ENCODE data around the gene BLACAT1. TPM values are rescaled to one million over a fixed set of nuclear protein-coding genes. Genes with fewer than 3 reads are reported as not detected.
"Not testable (repeated sequence)": the region's sequence is repeated elsewhere in the genome, so short reads cannot be mapped to it uniquely, and the experiment has no call there.

Gene BLACAT1
- total RNA-seq, 1 experiment from 2014 or later: not detected

DNA sequence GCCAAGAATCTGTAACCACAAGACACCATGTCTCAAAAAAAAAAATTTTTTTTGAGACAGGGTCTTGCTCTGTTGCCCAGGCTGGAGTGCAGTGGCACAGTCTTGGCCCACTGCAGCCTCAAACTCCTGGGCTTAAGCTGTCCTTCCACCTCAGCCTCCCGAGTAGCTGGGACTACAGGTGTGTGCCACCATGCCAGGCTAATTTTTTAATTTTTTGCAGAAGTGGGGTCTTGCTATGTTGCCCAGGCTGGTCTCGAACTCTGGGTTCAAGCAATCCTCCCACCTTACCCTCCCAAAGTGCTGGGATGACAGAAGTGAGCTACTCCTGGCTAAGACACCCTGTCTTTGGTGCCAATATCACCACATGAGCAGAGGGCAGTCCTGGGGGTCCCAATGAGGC is 23.1 kb upstream of the BLACAT1 start:
- not testable (repeated sequence) for H3K4me2 ChIP-seq (ENCODE audit: low read depth, low read length, poor library complexity, severe bottlenecking); H3K27me3 ChIP-seq (ENCODE audit: low read length); H3K9ac ChIP-seq (ENCODE audit: low read length); H3K36me3 ChIP-seq (ENCODE audit: insufficient read depth, low read length); H2AFZ ChIP-seq (ENCODE audit: low read length); H3K4me1 ChIP-seq (ENCODE audit: low read length); H3K27ac ChIP-seq (ENCODE audit: low read length); H3K4me3 ChIP-seq (ENCODE audit: low read length); DNase-seq; H3K9me3 ChIP-seq (ENCODE audit: low read length); H4K20me1 ChIP-seq (ENCODE audit: insufficient read depth, low read depth, low read length); H3K9me2 ChIP-seq (replicated peaks; ENCODE audit: insufficient read depth, low read length); H3K79me2 ChIP-seq (ENCODE audit: low read length)

GRCh38 chr1:205477759-205478247 is 22.0 kb upstream of the BLACAT1 start:
- Histone ChIP-seq H3K9ac (ENCODE audit: low read length) (no peak overlapping the region), H3K27ac (ENCODE audit: low read length) (no peak overlapping the region), H3K79me2 (ENCODE audit: low read length) (no peaks in the 10 kb centered on the region), H3K4me3 (ENCODE audit: low read length) (no peak overlapping the region), H3K4me1 (ENCODE audit: low read length) (no peaks in the 10 kb centered on the region), H3K27me3 (ENCODE audit: low read length) (no peaks in the 10 kb centered on the region; the same call in 1 of the 2 replicates), H3K9me2 (replicated peaks; ENCODE audit: insufficient read depth, low read length) (no peaks in the 10 kb centered on the region), H3K9me3 (ENCODE audit: low read length) (peaks cover 8% of the 10 kb centered on the region), H3K4me2 (ENCODE audit: low read depth, low read length, poor library complexity, severe bottlenecking) (no peak overlapping the region), H4K20me1 (ENCODE audit: insufficient read depth, low read depth, low read length) (no peaks in the 10 kb centered on the region), H3K36me3 (ENCODE audit: insufficient read depth, low read length) (no peaks in the 10 kb centered on the region), H2AFZ (ENCODE audit: low read length) (no peak overlapping the region)
- no peak for DNase-seq

- no peak overlapping the region for H2AFZ ChIP-seq (ENCODE audit: low read length)
- H3K79me2 ChIP-seq (ENCODE audit: low read length): no peaks in the 10 kb centered on the region
- H3K4me3 ChIP-seq (ENCODE audit: low read length): no peak overlapping the region
- peaks cover 8% of the 10 kb centered on the region for H3K9me3 ChIP-seq (ENCODE audit: low read length)
- no peak for DNase-seq
- H3K9ac ChIP-seq (ENCODE audit: low read length): no peak overlapping the region
- no peak overlapping the region for H3K4me2 ChIP-seq (ENCODE audit: low read depth, low read length, poor library complexity, severe bottlenecking)
- H3K9me2 ChIP-seq (replicated peaks; ENCODE audit: insufficient read depth, low read length): no peaks in the 10 kb centered on the region
- H3K36me3 ChIP-seq (ENCODE audit: insufficient read depth, low read length): no peaks in the 10 kb centered on the region
- H4K20me1 ChIP-seq (ENCODE audit: insufficient read depth, low read depth, low read length): no peaks in the 10 kb centered on the region
- no peak overlapping the region for H3K27ac ChIP-seq (ENCODE audit: low read length)
- no peaks in the 10 kb centered on the region for H3K4me1 ChIP-seq (ENCODE audit: low read length)
- no peaks in the 10 kb centered on the region; the same call in 1 of the 2 replicates for H3K27me3 ChIP-seq (ENCODE audit: low read length)
Observed at GRCh38 chr1:205477121-205477758, 21.4 kb upstream of the BLACAT1 start.

DNA sequence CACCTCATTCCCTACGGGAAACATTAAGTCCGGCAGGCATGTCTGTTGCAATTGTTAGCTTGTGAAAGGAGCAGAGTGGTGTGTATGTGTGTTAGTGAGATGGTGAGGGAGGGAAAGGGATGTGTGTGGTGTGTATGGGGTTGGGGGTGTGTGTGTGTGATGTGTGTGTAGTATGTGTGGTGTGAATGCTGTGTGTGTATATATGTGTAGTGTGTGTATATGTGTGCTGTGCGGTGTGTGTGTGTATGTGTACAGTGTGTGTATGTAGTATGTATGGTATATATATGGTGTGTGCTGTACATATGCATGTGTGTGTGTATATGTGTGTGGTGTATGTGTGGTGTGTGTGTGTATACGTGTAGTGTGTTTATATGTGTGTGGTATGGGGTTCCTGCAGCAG is 20.8 kb upstream of the BLACAT1 start:
- peaks cover 8% of the 10 kb centered on the region for H3K9me3 ChIP-seq (ENCODE audit: low read length)
- no peak overlapping the region for H3K4me3 ChIP-seq (ENCODE audit: low read length)
- H2AFZ ChIP-seq (ENCODE audit: low read length): no peak overlapping the region
- no peak for DNase-seq
- no peaks in the 10 kb centered on the region for H4K20me1 ChIP-seq (ENCODE audit: insufficient read depth, low read depth, low read length)
- H3K27ac ChIP-seq (ENCODE audit: low read length): no peak overlapping the region
- H3K4me1 ChIP-seq (ENCODE audit: low read length): no peaks in the 10 kb centered on the region
- no peaks in the 10 kb centered on the region for H3K9me2 ChIP-seq (replicated peaks; ENCODE audit: insufficient read depth, low read length)
- H3K79me2 ChIP-seq (ENCODE audit: low read length): no peaks in the 10 kb centered on the region
- H3K9ac ChIP-seq (ENCODE audit: low read length): no peak overlapping the region
- H3K36me3 ChIP-seq (ENCODE audit: insufficient read depth, low read length): no peaks in the 10 kb centered on the region
- no peak overlapping the region for H3K4me2 ChIP-seq (ENCODE audit: low read depth, low read length, poor library complexity, severe bottlenecking)
- H3K27me3 ChIP-seq (ENCODE audit: low read length): no peaks in the 10 kb centered on the region; the same call in 1 of the 2 replicates

- H3K27me3 ChIP-seq (ENCODE audit: low read length): no peaks in the 10 kb centered on the region; the same call in 1 of the 2 replicates
- no peak overlapping the region for H3K27ac ChIP-seq (ENCODE audit: low read length)
- H3K4me3 ChIP-seq (ENCODE audit: low read length): no peak overlapping the region
- no peak overlapping the region for H3K9ac ChIP-seq (ENCODE audit: low read length)
- H3K4me2 ChIP-seq (ENCODE audit: low read depth, low read length, poor library complexity, severe bottlenecking): no peak overlapping the region
- H3K79me2 ChIP-seq (ENCODE audit: low read length): no peaks in the 10 kb centered on the region
- no peaks in the 10 kb centered on the region for H3K36me3 ChIP-seq (ENCODE audit: insufficient read depth, low read length)
- H2AFZ ChIP-seq (ENCODE audit: low read length): no peak overlapping the region
- no peak for DNase-seq
- no peaks in the 10 kb centered on the region for H4K20me1 ChIP-seq (ENCODE audit: insufficient read depth, low read depth, low read length)
- peaks cover 8% of the 10 kb centered on the region for H3K9me3 ChIP-seq (ENCODE audit: low read length)
- H3K9me2 ChIP-seq (replicated peaks; ENCODE audit: insufficient read depth, low read length): no peaks in the 10 kb centered on the region
- H3K4me1 ChIP-seq (ENCODE audit: low read length): no peaks in the 10 kb centered on the region
Observed at GRCh38 chr1:205475855-205476254, 20.0 kb upstream of the BLACAT1 start.

DNA sequence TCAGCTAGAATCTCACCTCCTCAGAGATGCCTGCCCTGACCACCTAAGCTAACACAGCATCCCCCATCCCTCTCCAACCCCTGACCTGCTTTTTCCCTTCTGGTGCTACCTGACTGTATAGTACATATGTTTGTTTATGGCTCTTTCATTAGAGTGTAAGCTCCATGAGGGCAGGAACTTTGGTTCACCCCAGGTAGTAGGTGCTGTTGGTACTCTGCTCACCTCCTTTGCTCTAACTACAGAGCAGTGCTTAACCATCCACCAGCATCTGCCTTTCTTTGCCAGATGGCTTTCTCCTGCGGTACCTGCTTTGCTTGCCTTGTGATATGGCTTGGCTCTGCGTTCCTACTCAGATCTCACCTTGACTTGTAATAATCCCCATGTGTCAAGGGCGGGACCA is 18.7 kb upstream of the BLACAT1 start:
- no peak overlapping the region for H3K4me3 ChIP-seq (ENCODE audit: low read length)

DNA sequence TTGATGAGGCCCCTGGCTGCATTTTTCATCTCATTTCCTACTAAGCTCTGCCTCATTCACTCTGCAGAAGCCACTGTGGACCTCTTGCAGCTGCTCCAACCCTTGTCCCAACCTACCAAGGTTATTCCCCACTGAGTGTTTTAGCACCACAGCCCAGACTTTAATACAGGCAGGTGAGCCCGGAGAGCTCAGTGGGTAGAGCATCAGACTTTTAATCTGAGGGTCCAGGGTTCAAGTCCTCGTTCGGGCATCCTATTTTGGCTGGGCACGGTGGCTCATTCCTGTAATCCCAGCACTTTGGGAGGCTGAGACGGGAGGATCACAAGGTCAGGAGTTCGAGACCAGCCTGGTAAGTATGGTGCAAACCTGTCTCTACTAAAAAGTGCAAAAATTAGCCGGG is 18.1 kb upstream of the BLACAT1 start:
- DNase-seq: no peak
- no peaks in the 10 kb centered on the region for H3K36me3 ChIP-seq (ENCODE audit: insufficient read depth, low read length)

More for the DNA sequence above, 18.7 kb upstream of the BLACAT1 start:
- Histone ChIP-seq H2AFZ (ENCODE audit: low read length) (no peak overlapping the region), H3K9ac (ENCODE audit: low read length) (no peak overlapping the region), H3K79me2 (ENCODE audit: low read length) (no peaks in the 10 kb centered on the region), H3K9me2 (replicated peaks; ENCODE audit: insufficient read depth, low read length) (no peaks in the 10 kb centered on the region), H3K9me3 (ENCODE audit: low read length) (peaks cover 8% of the 10 kb centered on the region), H4K20me1 (ENCODE audit: insufficient read depth, low read depth, low read length) (no peaks in the 10 kb centered on the region), H3K27ac (ENCODE audit: low read length) (no peak overlapping the region), H3K4me1 (ENCODE audit: low read length) (no peaks in the 10 kb centered on the region), H3K27me3 (ENCODE audit: low read length) (no peaks in the 10 kb centered on the region; the same call in 1 of the 2 replicates), H3K36me3 (ENCODE audit: insufficient read depth, low read length) (no peaks in the 10 kb centered on the region), H3K4me2 (ENCODE audit: low read depth, low read length, poor library complexity, severe bottlenecking) (no peak overlapping the region)
- no peak for DNase-seq

GRCh38 chr1:205473475-205473874 is 17.6 kb upstream of the BLACAT1 start:
- Histone ChIP-seq H3K27ac (ENCODE audit: low read length) (no peak overlapping the region), H2AFZ (ENCODE audit: low read length) (no peak overlapping the region), H3K27me3 (ENCODE audit: low read length) (no peaks in the 10 kb centered on the region; the same call in 1 of the 2 replicates), H3K36me3 (ENCODE audit: insufficient read depth, low read length) (no peaks in the 10 kb centered on the region), H3K79me2 (ENCODE audit: low read length) (no peaks in the 10 kb centered on the region), H3K4me3 (ENCODE audit: low read length) (no peak overlapping the region), H3K9ac (ENCODE audit: low read length) (no peak overlapping the region), H3K4me1 (ENCODE audit: low read length) (no peaks in the 10 kb centered on the region), H3K4me2 (ENCODE audit: low read depth, low read length, poor library complexity, severe bottlenecking) (no peak overlapping the region), H3K9me3 (ENCODE audit: low read length) (peaks cover 8% of the 10 kb centered on the region), H3K9me2 (replicated peaks; ENCODE audit: insufficient read depth, low read length) (no peaks in the 10 kb centered on the region), H4K20me1 (ENCODE audit: insufficient read depth, low read depth, low read length) (no peaks in the 10 kb centered on the region)
- DNase-seq: no peak

More for the DNA sequence above, 18.1 kb upstream of the BLACAT1 start:
- Histone ChIP-seq H3K4me1 (ENCODE audit: low read length) (no peaks in the 10 kb centered on the region), H3K27ac (ENCODE audit: low read length) (no peak overlapping the region), H3K27me3 (ENCODE audit: low read length) (no peaks in the 10 kb centered on the region; the same call in 1 of the 2 replicates), H3K4me3 (ENCODE audit: low read length) (no peak overlapping the region), H3K9me3 (ENCODE audit: low read length) (peaks cover 8% of the 10 kb centered on the region), H3K9me2 (replicated peaks; ENCODE audit: insufficient read depth, low read length) (no peaks in the 10 kb centered on the region), H4K20me1 (ENCODE audit: insufficient read depth, low read depth, low read length) (no peaks in the 10 kb centered on the region), H3K79me2 (ENCODE audit: low read length) (no peaks in the 10 kb centered on the region), H2AFZ (ENCODE audit: low read length) (no peak overlapping the region), H3K9ac (ENCODE audit: low read length) (no peak overlapping the region), H3K4me2 (ENCODE audit: low read depth, low read length, poor library complexity, severe bottlenecking) (no peak overlapping the region)
